ENCODE results near the gene ERRFI1. TPM values are rescaled to one million over a fixed set of nuclear protein-coding genes. Genes with fewer than 3 reads are reported as not detected.

The ERRFI1 gene
- total and polyA plus RNA-seq, 2 of the 8 experiments (the other 6 are each of a cell fraction or from before 2014, with no cell fraction given): 23.4 to 46.1 TPM

DNA sequence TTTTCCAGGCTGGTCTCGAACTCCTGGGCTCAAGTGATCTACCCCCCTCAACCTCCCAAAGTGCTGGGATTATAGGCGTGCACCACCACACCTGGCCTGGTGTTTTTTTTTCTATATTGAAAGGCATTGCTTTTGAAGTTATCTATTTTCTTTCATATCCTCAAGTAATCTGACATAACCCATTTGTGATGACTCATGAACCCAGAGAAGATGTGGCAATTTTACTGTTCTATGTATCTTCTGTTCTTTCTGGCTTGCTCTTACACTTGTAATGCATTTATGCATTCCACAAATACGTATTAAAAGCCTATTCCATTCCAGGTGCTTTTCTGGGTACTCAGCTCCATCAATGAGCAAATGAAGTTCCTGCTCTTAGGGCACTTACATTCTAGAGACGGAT lies 29.9 kb upstream of the ERRFI1 start:
- H3K4me3 ChIP-seq (ENCODE audit: extremely low read depth in 1 of 4, insufficient read depth in 2 of 4, low read depth in 3 of 4, low read length in 4 of 4): no peak overlapping the region
- no peaks in the 10 kb centered on the region for H3K36me3 ChIP-seq (ENCODE audit: control insufficient read depth in 2 of 4, insufficient read depth in 4 of 4, low read length in 3 of 4)
- FAIRE-seq (no peak), DNase-seq (ENCODE audit: low read depth in 1 of 2, low spot score in 2 of 2) (no peak)
- no peak overlapping the region for H2AFZ ChIP-seq (ENCODE audit: low read length)
- H4K91ac ChIP-seq (replicated peaks; ENCODE audit: insufficient read length, low read length): no peak overlapping the region
- H3K18ac ChIP-seq (ENCODE audit: extremely low read depth, low read length): no peak overlapping the region
- CTCF ChIA-PET (ENCODE audit: partially characterized antibody): interaction anchor here (0.7 to 1.0 kb wide), 2 partner anchors 110 to 256 kb away, joined by 3 to 5 read pairs; no protein-coding TSS in a partner anchor
- no peak overlapping the region for H2BK5ac ChIP-seq (ENCODE audit: low read depth, low read length)
- H3K27me3 ChIP-seq (replicated peaks in 1 of 4; ENCODE audit: control insufficient read depth in 3 of 4, extremely low read depth in 1 of 4, insufficient read depth in 3 of 4, low read length in 3 of 4): no peaks in the 10 kb centered on the region
- no peak overlapping the region for H2BK120ac ChIP-seq (replicated peaks; ENCODE audit: low read depth, low read length)
- H3K23ac ChIP-seq (ENCODE audit: insufficient read length): no peak overlapping the region
- no peak overlapping the region for H3K27ac ChIP-seq (ENCODE audit: low read depth, low read length)
- no peak overlapping the region for H2BK12ac ChIP-seq (ENCODE audit: low read depth, low read length)
- H4K8ac ChIP-seq (ENCODE audit: extremely low read depth, insufficient read depth, low read length): no peak overlapping the region
- H3K4me1 ChIP-seq (replicated peaks in 1 of 4; ENCODE audit: control insufficient read depth in 3 of 4, insufficient read depth in 4 of 4, low read length in 3 of 4): no peaks in the 10 kb centered on the region
- POLR2A ChIA-PET (ENCODE audit: partially characterized antibody): no interaction called here
- no peaks in the 10 kb centered on the region for H3K9me3 ChIP-seq (ENCODE audit: insufficient read depth in 2 of 2, low read depth in 1 of 2, low read length in 1 of 2)
- no peak overlapping the region for H2BK15ac ChIP-seq (ENCODE audit: low read length)
- H2BK20ac ChIP-seq (ENCODE audit: low read length): no peak overlapping the region
- no peaks in the 10 kb centered on the region for H4K20me1 ChIP-seq (replicated peaks in 1 of 2; ENCODE audit: control insufficient read depth in 1 of 2, insufficient read depth in 2 of 2, low read length in 2 of 2)
- 91% methylated on average over 4 of the region's 4 CpGs; no CpG with 5 or more reads in 1 of the 2 experiments for WGBS, 2 experiments (ENCODE audit: extremely low coverage in 1 of 2, insufficient coverage in 1 of 2, insufficient read length in 1 of 2, insufficient replicate concordance in 2 of 2, low coverage in 1 of 2, low lambda C conversion rate in 2 of 2, missing lambda C conversion rate in 1 of 2)
- no peak overlapping the region for H3K9ac ChIP-seq (replicated peaks in 1 of 4; ENCODE audit: extremely low read depth in 1 of 4, low read depth in 3 of 4, low read length in 3 of 4)
- no peaks in the 10 kb centered on the region for H3K79me1 ChIP-seq (ENCODE audit: low read depth, low read length)
- H3K23me2 ChIP-seq (ENCODE audit: low read depth, low read length): no peaks in the 10 kb centered on the region
- H3K4ac ChIP-seq (replicated peaks; ENCODE audit: insufficient read length, low read depth, low read length): no peak overlapping the region
- no peaks in the 10 kb centered on the region for H3K79me2 ChIP-seq (ENCODE audit: control insufficient read depth in 1 of 2, insufficient read depth in 2 of 2, low read length in 2 of 2)
- no peak overlapping the region for H3K4me2 ChIP-seq (ENCODE audit: insufficient read depth in 1 of 2, low read depth in 2 of 2, low read length in 2 of 2)
- H4K5ac ChIP-seq (ENCODE audit: insufficient read length, low read depth, low read length): no peak overlapping the region
- no peak overlapping the region for H2AK5ac ChIP-seq (ENCODE audit: low read depth, low read length)
- H3K56ac ChIP-seq (replicated peaks; ENCODE audit: insufficient read length, low read depth, low read length): no peak overlapping the region
- no peak overlapping the region for H3K14ac ChIP-seq (ENCODE audit: insufficient read length)
- TF ChIP-seq KDM5A (IDR thresholded peaks at IDR 0.05; ENCODE audit: low read length): no peak
- TF ChIP-seq BACH1 (IDR thresholded peaks at IDR 0.05; ENCODE audit: low read length): no peak
- no peak for TF ChIP-seq MAX (IDR thresholded peaks at IDR 0.05)
- no peak for TF ChIP-seq TEAD4 (IDR thresholded peaks at IDR 0.05; ENCODE audit: low read depth, low read length)
- no peak for TF ChIP-seq BRCA1 (IDR thresholded peaks at IDR 0.05; ENCODE audit: low read depth, low read length)
- TF ChIP-seq SIN3A (conservative IDR thresholded peaks at IDR 0.05 in 1 of 2, IDR thresholded peaks at IDR 0.05 in 1 of 2; ENCODE audit: low read depth in 1 of 2, low read length in 2 of 2): no peak
- TF ChIP-seq POU5F1 (IDR thresholded peaks at IDR 0.05; ENCODE audit: low read depth, low read length): no peak
- no peak for TF ChIP-seq GABPA (IDR thresholded peaks at IDR 0.05; ENCODE audit: borderline replicate concordance, insufficient read depth, low read length)
- TF ChIP-seq CHD1 (IDR thresholded peaks at IDR 0.05; ENCODE audit: low read depth, low read length): no peak
- TF ChIP-seq RFX5 (IDR thresholded peaks at IDR 0.05; ENCODE audit: borderline replicate concordance, low read depth, low read length): no peak
- TF ChIP-seq, protein P1, sequence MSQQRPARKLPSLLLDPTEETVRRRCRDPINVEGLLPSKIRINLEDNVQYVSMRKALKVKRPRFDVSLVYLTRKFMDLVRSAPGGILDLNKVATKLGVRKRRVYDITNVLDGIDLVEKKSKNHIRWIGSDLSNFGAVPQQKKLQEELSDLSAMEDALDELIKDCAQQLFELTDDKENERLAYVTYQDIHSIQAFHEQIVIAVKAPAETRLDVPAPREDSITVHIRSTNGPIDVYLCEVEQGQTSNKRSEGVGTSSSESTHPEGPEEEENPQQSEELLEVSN (IDR thresholded peaks at IDR 0.05): no peak
- TF ChIP-seq SUZ12 (IDR thresholded peaks at IDR 0.05; ENCODE audit: low read length): no peak
- TF ChIP-seq NANOG (IDR thresholded peaks at IDR 0.05; ENCODE audit: insufficient read depth, low read depth, low read length, poor library complexity, severe bottlenecking): no peak
- TF ChIP-seq CBX8 (IDR thresholded peaks at IDR 0.05; ENCODE audit: borderline replicate concordance, low read depth, low read length): no peak

All from H1 (cell line).